Neural progenitor cell (in vitro differentiated cells): ENCODE measurements around the gene TOP2B. TPM values are rescaled to one million over a fixed set of nuclear protein-coding genes. Genes with fewer than 3 reads are reported as not detected.

Source experiments
- DNase-seq: peaks from one replicate; pipeline ENCODE4 v3.0.0-alpha.2; 2016; ENCODE audit warnings: low spot score
- H2AFZ ChIP-seq: fragments of 200-600 bp; sonication (generic); replicated peaks from 2 replicates; pipeline ENCODE4 v1.6.1; 2016; ENCODE audit warnings: antibody characterized with exemption
- H3F3A ChIP-seq: fragments of 200-600 bp; sonication (generic); 2 replicates; pipeline ENCODE4 v1.6.1; 2016; ENCODE audit warnings: antibody characterized with exemption, low read depth
- H3K27ac ChIP-seq: fragments of 200-600 bp; sonication (generic); 2 replicates; pipeline ENCODE4 v1.5.1; 2016; ENCODE audit warnings: mild to moderate bottlenecking
- H3K27me3 ChIP-seq: fragments of 200-600 bp; sonication (generic); 2 replicates; pipeline ENCODE4 v1.6.1; 2016; ENCODE audit warnings: mild to moderate bottlenecking, moderate library complexity
- H3K36me3 ChIP-seq: fragments of 200-600 bp; sonication (generic); 2 replicates; pipeline ENCODE4 v1.5.1; 2016
- H3K4me1 ChIP-seq: fragments of 200-600 bp; sonication (generic); 2 replicates; pipeline ENCODE4 v1.6.1; 2016; ENCODE audit warnings: mixed run types
- H3K4me2 ChIP-seq: fragments of 200-600 bp; sonication (generic); 2 replicates; pipeline ENCODE4 v1.6.1; 2016
- H3K4me3 ChIP-seq: fragments of 200-600 bp; sonication (generic); 2 replicates; pipeline ENCODE4 v1.5.1; 2016
- H3K79me2 ChIP-seq: fragments of 200-600 bp; sonication (generic); 2 replicates; pipeline ENCODE4 v1.6.1; 2016; ENCODE audit warnings: low read depth
- H3K9ac ChIP-seq: fragments of 200-600 bp; sonication (generic); 2 replicates; pipeline ENCODE4 v1.6.1; 2016
- H3K9me3 ChIP-seq: fragments of 200-600 bp; sonication (generic); 2 replicates; pipeline ENCODE4 v1.5.1; 2016; ENCODE audit warnings: low read depth
- H4K20me1 ChIP-seq: fragments of 200-600 bp; sonication (generic); 2 replicates; pipeline ENCODE4 v1.6.1; 2016; ENCODE audit warnings: low read depth
- H3K27ac Mint-ChIP-seq: 3 replicates; pipeline ENCODE4 v1.8.0; 2021; ENCODE audit warnings: mixed read lengths
- H3K27me3 Mint-ChIP-seq: 2 replicates; pipeline ENCODE4 v1.8.0; 2022; ENCODE audit warnings: low read depth, mild to moderate bottlenecking, inconsistent platforms, moderate library complexity, mixed read lengths; ENCODE audit not compliant: insufficient read depth
- H3K36me3 Mint-ChIP-seq: 3 replicates; pipeline ENCODE4 v1.8.0; 2021; ENCODE audit warnings: mixed read lengths
- H3K4me1 Mint-ChIP-seq: 3 replicates; pipeline ENCODE4 v1.8.0; 2021; ENCODE audit warnings: mixed read lengths
- H3K4me3 Mint-ChIP-seq: 3 replicates; pipeline ENCODE4 v1.8.0; 2021; ENCODE audit warnings: mild to moderate bottlenecking, moderate library complexity, mixed read lengths
- H3K9me3 Mint-ChIP-seq: 3 replicates; pipeline ENCODE4 v1.8.0; 2020; ENCODE audit warnings: mixed read lengths
- CTCF ChIP-seq: fragments of 200-600 bp; sonication (generic); IDR thresholded peaks from 2 replicates; pipeline ENCODE4 v1.5.1; 2017; ENCODE audit warnings: antibody characterized with exemption, mild to moderate bottlenecking
- EZH2 ChIP-seq: fragments of 200-600 bp; sonication (generic); IDR thresholded peaks from 2 replicates; pipeline ENCODE4 v1.6.1; 2017; ENCODE audit warnings: antibody characterized with exemption, mild to moderate bottlenecking, moderate library complexity
- EZH2phosphoT487 ChIP-seq: fragments of 200-600 bp; sonication (generic); IDR thresholded peaks from 2 replicates; pipeline ENCODE4 v1.6.1; 2017; ENCODE audit warnings: antibody characterized with exemption
- total RNA-seq: library from RNA; depleted of rRNA; stranded (reverse); fragments of >200 nt; gene quantifications from 2 replicates; pipeline ENCODE4 v1.2.3, GENCODE V29; 2015; ENCODE audit warnings: low replicate concordance

Gene TOP2B
- total RNA-seq, 1 donor from 2014 or later = 327 TPM

GRCh38 chr3:25657293-25657692, 7.4 kb downstream of the TOP2B start:
- peaks cover 99% of the 10 kb centered on the region for H3K79me2 ChIP-seq
- H3K4me3 Mint-ChIP-seq = no peak overlapping the region

DNA sequence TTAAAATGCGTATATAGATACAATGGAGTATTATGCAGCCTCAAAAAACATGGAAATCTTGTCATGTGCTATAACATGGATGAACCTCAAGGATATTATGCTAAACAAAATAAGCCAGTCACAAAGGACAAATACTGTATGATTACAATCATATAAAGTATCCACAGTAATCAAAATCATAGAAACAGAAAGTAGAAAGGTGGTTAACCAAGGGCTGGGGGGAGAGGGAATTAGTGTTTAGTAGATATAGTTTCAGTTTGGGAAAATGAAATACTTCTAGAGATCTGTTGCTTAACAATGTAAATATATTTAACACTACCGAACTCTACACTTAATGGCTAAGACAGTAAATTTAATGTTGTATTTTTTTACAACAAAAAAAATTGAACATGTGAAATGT, 9.0 kb downstream of the TOP2B start:
- peaks cover 71% of the 10 kb centered on the region for H4K20me1 ChIP-seq

More at GRCh38 chr3:25657293-25657692, 7.4 kb downstream of the TOP2B start:
- peaks cover 8% of the 10 kb centered on the region for H3K4me1 Mint-ChIP-seq
- no peaks in the 10 kb centered on the region for H3K27me3 ChIP-seq
- H2AFZ ChIP-seq = no peak overlapping the region
- peaks cover 4% of the 10 kb centered on the region for H3K4me1 ChIP-seq
- H3K9ac ChIP-seq = no peak overlapping the region
- no peak overlapping the region for H3K4me2 ChIP-seq
- no peaks in the 10 kb centered on the region for H3K36me3 ChIP-seq
- H3K27ac ChIP-seq = no peak overlapping the region
- peaks cover 43% of the 10 kb centered on the region for H3K36me3 Mint-ChIP-seq
- H3F3A ChIP-seq = no peaks in the 10 kb centered on the region
- DNase-seq = no peak
- H4K20me1 ChIP-seq = peaks cover 88% of the 10 kb centered on the region
- no peak overlapping the region for H3K27ac Mint-ChIP-seq
- H3K9me3 Mint-ChIP-seq = peaks cover 42% of the 10 kb centered on the region
- no peaks in the 10 kb centered on the region for H3K27me3 Mint-ChIP-seq
- H3K4me3 ChIP-seq = no peak overlapping the region
- H3K9me3 ChIP-seq = no peaks in the 10 kb centered on the region
- TF ChIP-seq CTCF = no peak
- TF ChIP-seq EZH2phosphoT487 = no peak
- TF ChIP-seq EZH2 = no peak

GRCh38 chr3:25654576-25654975, 10.1 kb downstream of the TOP2B start:
- Histone ChIP-seq H3K79me2 (peaks cover 99% of the 10 kb centered on the region), H3F3A (no peaks in the 10 kb centered on the region), H3K27me3 (no peaks in the 10 kb centered on the region), H4K20me1 (peaks cover 60% of the 10 kb centered on the region), H3K4me2 (no peak overlapping the region), H3K4me3 (no peak overlapping the region), H3K9ac (no peak overlapping the region), H3K4me1 (no peaks in the 10 kb centered on the region), H3K27ac (no peak overlapping the region), H3K9me3 (no peaks in the 10 kb centered on the region), H2AFZ (no peak overlapping the region), H3K36me3 (no peaks in the 10 kb centered on the region)
- Mint-ChIP-seq H3K27me3 (no peaks in the 10 kb centered on the region), H3K27ac (no peak overlapping the region), H3K4me1 (no peaks in the 10 kb centered on the region), H3K36me3 (peaks cover 59% of the 10 kb centered on the region), H3K4me3 (no peak overlapping the region), H3K9me3 (peaks cover 61% of the 10 kb centered on the region)
- no peak for TF ChIP-seq EZH2phosphoT487
- TF ChIP-seq CTCF = no peak
- no peak for TF ChIP-seq EZH2
- no peak for DNase-seq

More for the DNA sequence above, 9.0 kb downstream of the TOP2B start:
- no peaks in the 10 kb centered on the region for H3K27me3 ChIP-seq
- Mint-ChIP-seq H3K36me3 (peaks cover 54% of the 10 kb centered on the region), H3K4me3 (no peak overlapping the region), H3K27ac (no peak overlapping the region), H3K9me3 (peaks cover 55% of the 10 kb centered on the region), H3K4me1 (no peaks in the 10 kb centered on the region), H3K27me3 (no peaks in the 10 kb centered on the region)
- TF ChIP-seq CTCF (no peak), EZH2phosphoT487 (no peak), EZH2 (no peak)
- H3K4me1 ChIP-seq = no peaks in the 10 kb centered on the region
- H3K27ac ChIP-seq = no peak overlapping the region
- no peak overlapping the region for H3K4me3 ChIP-seq
- no peaks in the 10 kb centered on the region for H3K36me3 ChIP-seq
- H3K9ac ChIP-seq = no peak overlapping the region
- no peak for DNase-seq
- H3K9me3 ChIP-seq = no peaks in the 10 kb centered on the region
- no peak overlapping the region for H3K4me2 ChIP-seq
- H3F3A ChIP-seq = no peaks in the 10 kb centered on the region
- peaks cover 99% of the 10 kb centered on the region for H3K79me2 ChIP-seq
- no peak overlapping the region for H2AFZ ChIP-seq
